Right lobe of liver (tissue), 6 donors: ENCODE data around the gene SUN1. TPM values are rescaled to one million over a fixed set of nuclear protein-coding genes. Genes with fewer than 3 reads are reported as not detected.
A peak's percentile ranks its signal among the peaks of the same experiment; 100 is the strongest.

ENCODE experiments used
- ATAC-seq, 4 donors: fragments of 200-7000 bp; cut with Tn5 transposase; one replicate each; pipeline ENCODE4 v1.9.1; 2020; ENCODE audit warnings: mild to moderate bottlenecking in 4 of 4, moderate library complexity in 4 of 4
- DNase-seq, 3 donors: peaks; one replicate each; pipeline ENCODE4 v3.0.0-alpha.2; 2020
- H3K27ac ChIP-seq, 3 donors: fragments of 200-600 bp; one replicate each; pipeline ENCODE4 v1.8.0; 2022
- H3K27me3 ChIP-seq, 2 donors: fragments of 200-600 bp; one replicate each; pipeline ENCODE4 v1.8.0; 2022
- H3K36me3 ChIP-seq, 4 donors: fragments of 200-600 bp; sonication (generic) in 1 of 4; one replicate each; pipeline versions ENCODE4 v1.5.1 to v1.8.0; 2017 to 2022; ENCODE audit warnings: control low read depth in 1 of 4
- H3K4me1 ChIP-seq, 4 donors: fragments of 200-600 bp; sonication (generic) in 1 of 4; one replicate each; pipeline versions ENCODE4 v1.5.1 to v1.8.0; 2017 to 2022; ENCODE audit warnings: control low read depth in 1 of 4
- H3K4me3 ChIP-seq, 3 donors: fragments of 200-600 bp; one replicate each; pipeline ENCODE4 v1.8.0; 2022
- H3K9me3 ChIP-seq, 4 donors: fragments of 200-600 bp; sonication (generic) in 1 of 4; one replicate each; pipeline versions ENCODE4 v1.5.1 to v1.8.0; 2017 to 2022; ENCODE audit warnings: control low read depth in 1 of 4
- POLR2A ChIP-seq: fragments of 450-650 bp; IDR thresholded peaks from one replicate; pipeline ENCODE4 v1.6.1; 2017; ENCODE audit warnings: antibody characterized with exemption, mild to moderate bottlenecking
- WGBS: methylation state at CpG from one replicate; pipeline ENCODE4 v1.1.6; 2018; ENCODE audit warnings: low coverage, low lambda C conversion rate; ENCODE audit not compliant: insufficient coverage; ENCODE audit errors: missing lambda C conversion rate; 5-methylcytosine and 5-hydroxymethylcytosine counted together
- intact Hi-C, 2 donors: fragments of 100-400 bp; cut with DNase I; formaldehyde crosslinking; loops; one replicate each; pipeline versions ENCODE4 v1.11.2 to v1.14.1; 2022
- total RNA-seq, 6 experiments: library from RNA; depleted of rRNA in 2 of 6; stranded (reverse); fragments of >200 nt in 2 of 6; fragmentation: NEBNext Ultra II Directional in 3 of 6; extraction: Animal tissue kit (Norgen Biotek cat#: 25700) in 3 of 6; gene quantifications; one replicate each; pipeline versions ENCODE4 v1.1.0 to v1.2.4, GENCODE V29; 2016 to 2023
- TF ChIP-seq, protein P1 (sequence below), 4 donors: fragments of 200-600 bp in 3 of 4; fragments of 450-650 bp in 1 of 4; IDR thresholded peaks; one replicate each; pipeline versions ENCODE4 v1.5.1 to v1.8.0; 2016 to 2022; ENCODE audit warnings: antibody characterized with exemption in 4 of 4, mild to moderate bottlenecking in 2 of 4
- donor health status: DM: no; HTN: yes; CAD: no.
- donor health status: DM: no; HTN: no; CAD: no.
- donor health status: DM: no; HTN: no; CAD: no.
- donor health status: DM: no; HTN: yes; CAD: no.
- donor health status: DM: no; HTN: yes; CAD: no.

Gene SUN1
- total RNA-seq, 6 experiments from 2014 or later = 33.4 to 54.0 (median 48.7) TPM

DNA sequence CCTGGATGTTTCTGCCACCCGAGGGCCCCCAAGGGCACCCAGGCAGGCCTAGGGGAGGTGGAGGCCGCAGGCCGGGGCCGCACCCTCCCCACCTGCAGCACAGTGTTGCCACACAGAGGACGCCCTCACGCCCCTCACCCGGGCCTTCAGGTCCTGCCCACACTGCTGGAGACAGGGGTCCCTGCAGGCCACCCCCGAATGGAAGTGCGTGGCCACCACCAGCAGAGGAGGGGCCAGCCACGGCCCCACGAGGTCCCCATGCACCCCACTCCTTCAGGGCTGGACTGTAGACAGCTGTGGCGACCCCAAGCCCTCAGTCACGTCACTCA lies 86.8 kb downstream of the SUN1 start:
- intact Hi-C loops = no loop called here
- H3K27ac ChIP-seq = no peak overlapping the region
- DNase-seq (peak; percentile 13 to 34 (median 33)), ATAC-seq (no peak)
- 52% methylated on average over 4 of the region's 13 CpGs for WGBS
- TF ChIP-seq, protein P1, sequence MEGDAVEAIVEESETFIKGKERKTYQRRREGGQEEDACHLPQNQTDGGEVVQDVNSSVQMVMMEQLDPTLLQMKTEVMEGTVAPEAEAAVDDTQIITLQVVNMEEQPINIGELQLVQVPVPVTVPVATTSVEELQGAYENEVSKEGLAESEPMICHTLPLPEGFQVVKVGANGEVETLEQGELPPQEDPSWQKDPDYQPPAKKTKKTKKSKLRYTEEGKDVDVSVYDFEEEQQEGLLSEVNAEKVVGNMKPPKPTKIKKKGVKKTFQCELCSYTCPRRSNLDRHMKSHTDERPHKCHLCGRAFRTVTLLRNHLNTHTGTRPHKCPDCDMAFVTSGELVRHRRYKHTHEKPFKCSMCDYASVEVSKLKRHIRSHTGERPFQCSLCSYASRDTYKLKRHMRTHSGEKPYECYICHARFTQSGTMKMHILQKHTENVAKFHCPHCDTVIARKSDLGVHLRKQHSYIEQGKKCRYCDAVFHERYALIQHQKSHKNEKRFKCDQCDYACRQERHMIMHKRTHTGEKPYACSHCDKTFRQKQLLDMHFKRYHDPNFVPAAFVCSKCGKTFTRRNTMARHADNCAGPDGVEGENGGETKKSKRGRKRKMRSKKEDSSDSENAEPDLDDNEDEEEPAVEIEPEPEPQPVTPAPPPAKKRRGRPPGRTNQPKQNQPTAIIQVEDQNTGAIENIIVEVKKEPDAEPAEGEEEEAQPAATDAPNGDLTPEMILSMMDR (IDR thresholded peaks at IDR 0.05) = no peak
- no peak for TF ChIP-seq POLR2A
- H3K9me3 ChIP-seq = no peaks in the 10 kb centered on the region
- no peak overlapping the region for H3K4me3 ChIP-seq
- H3K4me1 ChIP-seq = no peaks in the 10 kb centered on the region
- no peaks in the 10 kb centered on the region for H3K36me3 ChIP-seq
- no peaks in the 10 kb centered on the region for H3K27me3 ChIP-seq

DNA sequence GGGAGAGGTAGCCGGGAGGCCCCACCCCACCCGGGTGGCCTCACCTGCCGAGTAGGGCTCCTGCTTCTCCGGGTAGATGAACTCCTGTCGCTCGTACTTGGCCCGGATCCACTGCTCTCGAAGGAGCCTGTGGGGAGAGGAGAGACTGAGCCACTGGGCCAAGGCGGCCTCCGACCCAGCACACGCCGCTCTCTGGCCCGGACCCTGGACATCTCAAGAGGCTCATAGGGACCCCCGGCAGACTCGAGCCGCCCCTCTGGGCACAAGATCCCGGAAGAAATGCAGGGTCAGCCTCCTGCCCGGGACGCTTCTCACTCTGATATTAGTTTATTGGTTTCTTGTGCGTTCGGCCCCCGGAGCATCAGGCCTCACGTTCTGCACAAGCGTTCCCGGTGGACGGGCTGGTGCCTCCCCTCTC lies 87.7 kb downstream of the SUN1 start:
- Histone ChIP-seq H3K36me3 (no peaks in the 10 kb centered on the region), H3K9me3 (no peaks in the 10 kb centered on the region), H3K27me3 (no peaks in the 10 kb centered on the region), H3K27ac (no peak overlapping the region), H3K4me1 (no peaks in the 10 kb centered on the region), H3K4me3 (no peak overlapping the region)
- DNase-seq (peak; percentile 18 to 51 (median 44)), ATAC-seq (no peak)
- intact Hi-C loops = no loop called here
- TF ChIP-seq, protein P1 (IDR thresholded peaks at IDR 0.05) = no peak
- no peak for TF ChIP-seq POLR2A
- WGBS = 67% methylated on average over 6 of the region's 26 CpGs

DNA sequence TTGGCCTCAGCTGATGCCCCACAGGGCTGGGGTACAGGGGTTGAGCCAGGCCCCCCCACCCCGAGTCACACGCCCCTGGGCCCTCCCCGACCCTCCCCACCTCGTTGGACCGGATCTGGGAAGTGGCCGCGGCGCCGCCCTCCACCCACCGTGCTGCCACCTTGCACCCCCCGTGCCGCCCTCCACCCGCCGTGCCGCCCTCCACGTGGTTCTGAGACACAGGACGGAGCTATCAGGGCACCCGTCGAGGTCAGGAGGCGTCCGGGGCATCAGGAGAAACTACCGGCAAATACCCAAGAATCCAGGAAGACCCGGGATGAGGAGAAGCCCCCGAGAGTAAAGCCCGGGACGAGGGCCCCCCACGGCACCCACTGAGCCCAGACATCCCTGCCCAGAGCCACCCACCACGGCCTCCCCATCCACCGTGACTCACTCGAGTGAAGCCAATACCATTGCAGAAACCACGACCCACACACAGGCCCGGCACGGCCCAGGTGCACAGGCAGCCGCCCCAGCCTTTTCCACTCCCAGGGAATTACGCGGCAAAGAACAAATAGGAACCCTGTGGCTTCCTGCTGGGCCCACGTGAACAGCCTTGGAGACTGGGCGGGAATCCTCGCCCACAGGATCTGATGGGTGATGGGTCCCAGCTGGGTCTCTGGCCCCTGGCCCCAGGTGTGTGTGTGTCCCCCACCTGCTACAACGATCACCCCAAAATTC lies 88.2 kb downstream of the SUN1 start:
- Histone ChIP-seq H3K27me3 (no peaks in the 10 kb centered on the region), H3K4me3 (no peak overlapping the region), H3K27ac (no peak overlapping the region), H3K36me3 (no peaks in the 10 kb centered on the region), H3K4me1 (no peaks in the 10 kb centered on the region), H3K9me3 (no peaks in the 10 kb centered on the region)
- intact Hi-C loops = no loop called here
- DNase-seq (peak; percentile 18 to 45 (median 39)), ATAC-seq (no peak)
- WGBS = 71% methylated on average over 11 of the region's 40 CpGs
- no peak for TF ChIP-seq POLR2A
- TF ChIP-seq, protein P1 (IDR thresholded peaks at IDR 0.05) = no peak

DNA sequence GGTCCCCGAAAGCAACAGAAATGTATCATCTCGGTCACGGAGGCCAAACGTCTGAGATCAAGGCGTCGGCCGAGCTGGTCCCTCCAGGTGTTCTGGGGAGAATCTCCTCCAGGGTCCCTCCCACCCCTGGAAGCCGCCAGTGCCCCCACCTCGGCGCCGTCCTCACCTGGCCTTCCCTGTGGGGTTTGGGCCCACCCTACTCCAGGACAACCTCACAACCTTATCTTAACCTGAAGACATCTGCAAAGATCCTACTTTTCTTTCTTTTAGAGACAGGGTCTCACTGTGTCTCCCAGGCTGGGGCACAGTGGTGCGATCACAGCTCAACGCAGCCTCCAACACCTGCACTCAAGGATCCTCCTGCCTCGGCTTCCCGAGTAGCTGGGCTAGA lies 88.8 kb downstream of the SUN1 start:
- no peaks in the 10 kb centered on the region for H3K27me3 ChIP-seq
- H3K4me3 ChIP-seq = no peak overlapping the region
- H3K4me1 ChIP-seq = no peaks in the 10 kb centered on the region
- DNase-seq = peak in 2 of 3 donors; percentile 12 to 39
- no peaks in the 10 kb centered on the region for H3K36me3 ChIP-seq
- H3K9me3 ChIP-seq = no peaks in the 10 kb centered on the region
- no peak for ATAC-seq
- 100% methylated on average over 3 of the region's 15 CpGs for WGBS
- TF ChIP-seq, protein P1 (IDR thresholded peaks at IDR 0.05) = no peak
- TF ChIP-seq POLR2A = no peak
- no peak overlapping the region for H3K27ac ChIP-seq
- intact Hi-C loops = no loop called here
